HG02938 (cell line): ENCODE data around the gene FLNC.

Experiments used
- ATAC-seq: cut with Tn5 transposase; IDR thresholded peaks from one replicate; pipeline ENCODE4 v1.9.1; 2021; ENCODE audit warnings: mild to moderate bottlenecking, moderate library complexity; ENCODE audit not compliant: unreplicated experiment

Gene FLNC

GRCh38 chr7:128844777-128845311 lies 14.6 kb downstream of the FLNC start:
- no peak for ATAC-seq

- ATAC-seq, result no peak
Measured at GRCh38 chr7:128845475-128845874, 15.3 kb downstream of the FLNC start.

- no peak for ATAC-seq
Measured at GRCh38 chr7:128845987-128846386, 15.8 kb downstream of the FLNC start.

GRCh38 chr7:128846781-128847444 lies 16.7 kb downstream of the FLNC start:
- ATAC-seq, result no peak

GRCh38 chr7:128847721-128848211 lies 17.6 kb downstream of the FLNC start:
- ATAC-seq, result no peak

- no peak for ATAC-seq
Measured at GRCh38 chr7:128848289-128849155, 18.3 kb downstream of the FLNC start.

GRCh38 chr7:128849156-128849515 lies 18.9 kb downstream of the FLNC start:
- ATAC-seq, result no peak

GRCh38 chr7:128849804-128850490 lies 19.7 kb downstream of the FLNC start:
- no peak for ATAC-seq

- no peak for ATAC-seq
Measured at GRCh38 chr7:128852537-128853254, 22.5 kb downstream of the FLNC start.

GRCh38 chr7:128853799-128854198 lies 23.6 kb downstream of the FLNC start:
- ATAC-seq, result no peak

GRCh38 chr7:128854396-128854795 lies 24.2 kb downstream of the FLNC start:
- no peak for ATAC-seq

- no peak for ATAC-seq
Measured at GRCh38 chr7:128855559-128855958, 25.4 kb downstream of the FLNC start.

- ATAC-seq, result no peak
Measured at GRCh38 chr7:128856001-128856718, 26.0 kb downstream of the FLNC start.

- ATAC-seq, result no peak
Measured at GRCh38 chr7:128858380-128859231, 28.4 kb downstream of the FLNC start.

- ATAC-seq, result no peak
Measured at GRCh38 chr7:128859232-128860157, 29.3 kb downstream of the FLNC start.

- ATAC-seq, result no peak
Measured at GRCh38 chr7:128860158-128861073, 30.2 kb downstream of the FLNC start.

- no peak for ATAC-seq
Measured at GRCh38 chr7:128861957-128862570, 31.9 kb downstream of the FLNC start.
